ENCODE measurements around the gene INSRR. TPM values are rescaled to one million over a fixed set of nuclear protein-coding genes. Genes with fewer than 3 reads are reported as not detected.

The INSRR gene
- total RNA-seq, 1 experiment from 2014 or later: not detected

DNA sequence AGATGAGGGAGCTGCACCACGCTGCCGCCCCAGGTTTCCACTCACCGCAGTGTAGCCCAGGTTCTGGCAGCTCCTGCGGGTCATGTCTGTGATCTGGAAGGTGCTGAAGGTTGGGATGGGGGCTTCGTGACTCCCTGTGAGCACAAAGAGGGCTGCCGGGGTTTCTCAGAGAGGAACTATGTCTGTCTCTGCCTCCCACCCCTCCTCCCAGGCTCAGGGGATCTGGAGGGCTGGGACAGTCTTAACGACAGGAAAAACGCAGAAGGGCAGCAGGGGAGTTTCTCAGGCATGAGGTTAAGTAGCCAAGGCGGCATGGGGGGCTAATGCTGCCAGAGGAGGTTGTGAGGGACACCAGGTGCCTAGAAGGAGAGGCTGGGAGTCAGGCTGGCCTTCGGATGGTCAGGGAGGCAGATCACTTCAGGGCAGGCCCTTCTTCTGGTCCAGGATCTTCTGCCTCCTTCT lies 42.9 kb downstream of the INSRR start:
- ChIA-PET CTCF (no interaction called here), POLR2A (no interaction called here)
- in situ Hi-C loops (cut with HindIII; ENCODE audit: low pct_unique_long_range_greater_than_20kb, low sequenced_read_pairs) (no loop called here), intact Hi-C loops (cut with micrococcal nuclease; ENCODE audit: unreplicated experiment) (no loop called here)
- no peaks in the 10 kb centered on the region for H3K9me3 ChIP-seq (ENCODE audit: control insufficient read depth, insufficient read depth, low read depth, low read length)
- H3K36me3 ChIP-seq (ENCODE audit: control insufficient read depth, insufficient read depth, low read length): no peaks in the 10 kb centered on the region
- no peak overlapping the region for H3K27ac ChIP-seq (ENCODE audit: low read length)
- ATAC-seq (no peak), DNase-seq (ENCODE audit: low read depth, low spot score) (no peak)
- peaks cover 5% of the 10 kb centered on the region; the same call in 1 of the 2 replicates for H3K4me1 ChIP-seq (ENCODE audit: control insufficient read depth, insufficient read depth, low read length)
- H3K4me3 ChIP-seq (ENCODE audit: low read depth in 2 of 2, low read length in 2 of 2): no peak overlapping the region
- peaks cover 2% of the 10 kb centered on the region; the same call in 1 of the 2 replicates for H3K27me3 ChIP-seq (ENCODE audit: control insufficient read depth, insufficient read depth, low read length)
- TF ChIP-seq, protein P1, sequence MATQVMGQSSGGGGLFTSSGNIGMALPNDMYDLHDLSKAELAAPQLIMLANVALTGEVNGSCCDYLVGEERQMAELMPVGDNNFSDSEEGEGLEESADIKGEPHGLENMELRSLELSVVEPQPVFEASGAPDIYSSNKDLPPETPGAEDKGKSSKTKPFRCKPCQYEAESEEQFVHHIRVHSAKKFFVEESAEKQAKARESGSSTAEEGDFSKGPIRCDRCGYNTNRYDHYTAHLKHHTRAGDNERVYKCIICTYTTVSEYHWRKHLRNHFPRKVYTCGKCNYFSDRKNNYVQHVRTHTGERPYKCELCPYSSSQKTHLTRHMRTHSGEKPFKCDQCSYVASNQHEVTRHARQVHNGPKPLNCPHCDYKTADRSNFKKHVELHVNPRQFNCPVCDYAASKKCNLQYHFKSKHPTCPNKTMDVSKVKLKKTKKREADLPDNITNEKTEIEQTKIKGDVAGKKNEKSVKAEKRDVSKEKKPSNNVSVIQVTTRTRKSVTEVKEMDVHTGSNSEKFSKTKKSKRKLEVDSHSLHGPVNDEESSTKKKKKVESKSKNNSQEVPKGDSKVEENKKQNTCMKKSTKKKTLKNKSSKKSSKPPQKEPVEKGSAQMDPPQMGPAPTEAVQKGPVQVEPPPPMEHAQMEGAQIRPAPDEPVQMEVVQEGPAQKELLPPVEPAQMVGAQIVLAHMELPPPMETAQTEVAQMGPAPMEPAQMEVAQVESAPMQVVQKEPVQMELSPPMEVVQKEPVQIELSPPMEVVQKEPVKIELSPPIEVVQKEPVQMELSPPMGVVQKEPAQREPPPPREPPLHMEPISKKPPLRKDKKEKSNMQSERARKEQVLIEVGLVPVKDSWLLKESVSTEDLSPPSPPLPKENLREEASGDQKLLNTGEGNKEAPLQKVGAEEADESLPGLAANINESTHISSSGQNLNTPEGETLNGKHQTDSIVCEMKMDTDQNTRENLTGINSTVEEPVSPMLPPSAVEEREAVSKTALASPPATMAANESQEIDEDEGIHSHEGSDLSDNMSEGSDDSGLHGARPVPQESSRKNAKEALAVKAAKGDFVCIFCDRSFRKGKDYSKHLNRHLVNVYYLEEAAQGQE (IDR thresholded peaks at IDR 0.05; ENCODE audit: insufficient read depth in 1 of 2, low read depth in 2 of 2, low read length in 1 of 2): no peak
- no peak for TF ChIP-seq POLR2AphosphoS5 (IDR thresholded peaks at IDR 0.05; ENCODE audit: low read depth, low read length)
- TF ChIP-seq TCF7L2 (IDR thresholded peaks at IDR 0.05; ENCODE audit: low read depth, low read length): no peak
- TF ChIP-seq, protein P2, sequence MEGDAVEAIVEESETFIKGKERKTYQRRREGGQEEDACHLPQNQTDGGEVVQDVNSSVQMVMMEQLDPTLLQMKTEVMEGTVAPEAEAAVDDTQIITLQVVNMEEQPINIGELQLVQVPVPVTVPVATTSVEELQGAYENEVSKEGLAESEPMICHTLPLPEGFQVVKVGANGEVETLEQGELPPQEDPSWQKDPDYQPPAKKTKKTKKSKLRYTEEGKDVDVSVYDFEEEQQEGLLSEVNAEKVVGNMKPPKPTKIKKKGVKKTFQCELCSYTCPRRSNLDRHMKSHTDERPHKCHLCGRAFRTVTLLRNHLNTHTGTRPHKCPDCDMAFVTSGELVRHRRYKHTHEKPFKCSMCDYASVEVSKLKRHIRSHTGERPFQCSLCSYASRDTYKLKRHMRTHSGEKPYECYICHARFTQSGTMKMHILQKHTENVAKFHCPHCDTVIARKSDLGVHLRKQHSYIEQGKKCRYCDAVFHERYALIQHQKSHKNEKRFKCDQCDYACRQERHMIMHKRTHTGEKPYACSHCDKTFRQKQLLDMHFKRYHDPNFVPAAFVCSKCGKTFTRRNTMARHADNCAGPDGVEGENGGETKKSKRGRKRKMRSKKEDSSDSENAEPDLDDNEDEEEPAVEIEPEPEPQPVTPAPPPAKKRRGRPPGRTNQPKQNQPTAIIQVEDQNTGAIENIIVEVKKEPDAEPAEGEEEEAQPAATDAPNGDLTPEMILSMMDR (IDR thresholded peaks at IDR 0.05): no peak
- no peak for TF ChIP-seq SIN3A (IDR thresholded peaks at IDR 0.05; ENCODE audit: borderline replicate concordance, insufficient read depth, low read depth, low read length)
- BruUV-seq (replicated peaks): no TSS peak

DNA sequence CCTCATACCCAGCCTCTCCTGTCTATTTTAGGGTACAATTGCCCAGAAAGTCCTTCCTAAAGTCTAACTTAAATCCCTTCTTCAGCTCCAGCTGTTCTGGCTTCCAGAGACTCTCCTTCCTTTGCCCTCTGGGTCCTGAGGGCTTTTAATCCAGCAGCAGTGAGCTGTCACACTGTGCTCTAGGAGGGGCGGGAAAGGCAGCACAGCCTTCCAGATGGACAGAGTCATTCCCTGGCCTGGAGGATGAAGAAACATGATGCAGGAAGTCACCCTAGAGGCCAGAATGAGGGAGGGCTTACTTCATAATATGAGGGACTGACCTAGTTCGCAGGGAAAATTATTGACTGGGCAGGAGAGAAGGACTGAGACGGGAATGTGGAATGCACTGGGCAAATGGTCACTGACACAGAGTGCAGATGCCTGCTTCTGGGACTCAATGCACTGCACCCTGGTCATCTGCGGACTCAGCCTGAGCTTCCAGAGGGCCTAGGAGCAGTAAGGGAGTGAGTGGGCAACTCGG lies 43.5 kb downstream of the INSRR start:
- CTCF ChIA-PET: interaction anchor here (0.6 kb wide), 1 partner anchor 54 kb away, joined by 5 read pairs; no protein-coding TSS in a partner anchor
- BruUV-seq (replicated peaks): no TSS peak
- TF ChIP-seq, protein P2 (IDR thresholded peaks at IDR 0.05): no peak
- no peak for TF ChIP-seq SIN3A (IDR thresholded peaks at IDR 0.05; ENCODE audit: borderline replicate concordance, insufficient read depth, low read depth, low read length)
- no peak for TF ChIP-seq POLR2AphosphoS5 (IDR thresholded peaks at IDR 0.05; ENCODE audit: low read depth, low read length)
- TF ChIP-seq TCF7L2 (IDR thresholded peaks at IDR 0.05; ENCODE audit: low read depth, low read length): no peak
- TF ChIP-seq, protein P1 (IDR thresholded peaks at IDR 0.05; ENCODE audit: insufficient read depth in 1 of 2, low read depth in 2 of 2, low read length in 1 of 2): no peak
- H3K27me3 ChIP-seq (ENCODE audit: control insufficient read depth, insufficient read depth, low read length): no peaks in the 10 kb centered on the region
- no peaks in the 10 kb centered on the region for H3K36me3 ChIP-seq (ENCODE audit: control insufficient read depth, insufficient read depth, low read length)
- peaks cover 5% of the 10 kb centered on the region; the same call in 1 of the 2 replicates for H3K4me1 ChIP-seq (ENCODE audit: control insufficient read depth, insufficient read depth, low read length)
- ATAC-seq (peak; percentile 56; the same call in 1 of the 2 replicates), DNase-seq (ENCODE audit: low read depth, low spot score) (no peak)
- in situ Hi-C loops (cut with HindIII; ENCODE audit: low pct_unique_long_range_greater_than_20kb, low sequenced_read_pairs): no loop called here
- intact Hi-C loops (cut with micrococcal nuclease; ENCODE audit: unreplicated experiment): no loop called here
- H3K4me3 ChIP-seq (ENCODE audit: low read depth in 2 of 2, low read length in 2 of 2): no peak overlapping the region
- POLR2A ChIA-PET: no interaction called here
- H3K9me3 ChIP-seq (ENCODE audit: control insufficient read depth, insufficient read depth, low read depth, low read length): no peaks in the 10 kb centered on the region
- no peak overlapping the region for H3K27ac ChIP-seq (ENCODE audit: low read length)
